ENCODE data around the gene GCSH.

The GCSH gene

GRCh38 chr16:81105946-81106345 lies 9.8 kb upstream of the GCSH start:
- no peak for DNase-seq (ENCODE audit: low spot score)

- DNase-seq (ENCODE audit: low spot score): no peak
Observed at GRCh38 chr16:81101702-81102101, 5.5 kb upstream of the GCSH start.

- DNase-seq (ENCODE audit: low spot score): peak; percentile 85
Observed at GRCh38 chr16:81099958-81100357, 3.8 kb upstream of the GCSH start.

- DNase-seq (ENCODE audit: low spot score): no peak
Observed at GRCh38 chr16:81097230-81097629, 1.0 kb upstream of the GCSH start.

GRCh38 chr16:81096715-81097208 lies 567 bp upstream of the GCSH start:
- no peak for DNase-seq (ENCODE audit: low spot score)

- peak; percentile 66 for DNase-seq (ENCODE audit: low spot score)
Observed at GRCh38 chr16:81095653-81095952, 592 bp downstream of the GCSH start.

GRCh38 chr16:81094771-81095251 lies 1.4 kb downstream of the GCSH start:
- DNase-seq (ENCODE audit: low spot score): no peak

- no peak for DNase-seq (ENCODE audit: low spot score)
Observed at GRCh38 chr16:81088836-81089235, 7.4 kb downstream of the GCSH start.

- no peak for DNase-seq (ENCODE audit: low spot score)
Observed at GRCh38 chr16:81081014-81081413, 15.2 kb downstream of the GCSH start.

- no peak for DNase-seq (ENCODE audit: low spot score)
Observed at GRCh38 chr16:81080233-81080632, 16.0 kb downstream of the GCSH start.

GRCh38 chr16:81077076-81077940 lies 18.9 kb downstream of the GCSH start, which contains the start of gene C16orf46:
C16orf46 (minus strand) TSS chr16:81077238; CDS start chr16:81063955, 13,283 bp downstream.
- peak; percentile 98 for DNase-seq (ENCODE audit: low spot score)

GRCh38 chr16:81076566-81077075 lies 19.6 kb downstream of the GCSH start:
- peak; percentile 93 for DNase-seq (ENCODE audit: low spot score)

GRCh38 chr16:81073560-81074330 lies 22.4 kb downstream of the GCSH start:
- no peak for DNase-seq (ENCODE audit: low spot score)

GRCh38 chr16:81071805-81072204 lies 24.4 kb downstream of the GCSH start:
- DNase-seq (ENCODE audit: low spot score): no peak

GRCh38 chr16:81070979-81071378 lies 25.2 kb downstream of the GCSH start:
- no peak for DNase-seq (ENCODE audit: low spot score)

- no peak for DNase-seq (ENCODE audit: low spot score)
Observed at GRCh38 chr16:81069063-81069462, 27.1 kb downstream of the GCSH start.

GRCh38 chr16:81067166-81067565 lies 29.0 kb downstream of the GCSH start:
- DNase-seq (ENCODE audit: low spot score): no peak

- no peak for DNase-seq (ENCODE audit: low spot score)
Observed at GRCh38 chr16:81066681-81067080, 29.5 kb downstream of the GCSH start.

GRCh38 chr16:81061871-81062608 lies 34.2 kb downstream of the GCSH start:
- DNase-seq (ENCODE audit: low spot score): no peak

GRCh38 chr16:81061307-81061640 lies 34.9 kb downstream of the GCSH start:
- no peak for DNase-seq (ENCODE audit: low spot score)

GRCh38 chr16:81060576-81061306 lies 35.5 kb downstream of the GCSH start:
- no peak for DNase-seq (ENCODE audit: low spot score)

All from SK-N-DZ (cell line).